GM21717 (cell line): ENCODE data around the gene HOXD12.
A peak's percentile ranks its signal among the peaks of the same experiment; 100 is the strongest.

ENCODE experiments used
- ATAC-seq: cut with Tn5 transposase; IDR thresholded peaks from one replicate; pipeline ENCODE4 v1.9.1; 2021; ENCODE audit warnings: mild to moderate bottlenecking, moderate library complexity; ENCODE audit not compliant: unreplicated experiment

The HOXD12 gene

DNA sequence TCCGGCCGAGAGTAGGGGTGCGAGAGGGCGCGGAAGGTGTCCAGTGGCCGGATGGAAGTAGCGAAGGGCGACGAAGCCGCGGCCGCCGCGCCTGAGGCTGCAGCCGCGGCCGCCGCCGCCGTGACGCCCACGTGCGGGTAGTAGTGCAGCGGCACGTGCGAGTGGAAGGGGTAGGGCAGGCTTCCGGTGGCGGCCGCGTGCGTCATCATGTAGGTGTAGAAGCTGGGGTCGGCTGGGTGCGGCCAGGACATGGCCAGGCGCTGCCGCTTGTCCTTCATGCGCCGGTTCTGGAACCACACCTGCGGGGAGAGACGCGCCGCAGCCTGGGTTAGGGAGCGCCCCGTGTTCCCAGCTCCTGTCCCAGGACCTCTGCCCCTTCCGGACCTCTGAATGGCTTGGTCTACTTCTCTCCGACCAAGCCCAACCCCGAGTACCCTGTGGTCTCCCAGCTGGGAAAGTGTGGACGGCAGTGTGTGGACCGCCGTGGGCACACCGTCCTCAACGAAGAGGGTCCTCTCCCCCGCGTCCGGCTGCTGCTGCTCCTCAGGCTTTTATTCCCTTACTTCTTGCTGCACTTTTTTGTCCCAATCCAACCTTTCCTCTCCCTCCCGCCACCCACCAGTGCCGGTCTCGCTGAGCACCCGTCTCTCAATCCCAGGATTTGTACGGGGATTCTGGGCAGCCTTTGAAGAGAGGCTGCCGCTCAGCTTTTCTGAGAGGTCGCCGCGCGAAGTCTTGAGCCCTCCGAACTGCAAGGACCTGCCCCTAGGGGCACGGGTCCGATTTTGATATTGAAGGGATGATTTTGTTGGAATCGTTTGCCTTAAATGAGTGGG is 18.8 kb upstream of the HOXD12 start:
- ATAC-seq, result no peak

DNA sequence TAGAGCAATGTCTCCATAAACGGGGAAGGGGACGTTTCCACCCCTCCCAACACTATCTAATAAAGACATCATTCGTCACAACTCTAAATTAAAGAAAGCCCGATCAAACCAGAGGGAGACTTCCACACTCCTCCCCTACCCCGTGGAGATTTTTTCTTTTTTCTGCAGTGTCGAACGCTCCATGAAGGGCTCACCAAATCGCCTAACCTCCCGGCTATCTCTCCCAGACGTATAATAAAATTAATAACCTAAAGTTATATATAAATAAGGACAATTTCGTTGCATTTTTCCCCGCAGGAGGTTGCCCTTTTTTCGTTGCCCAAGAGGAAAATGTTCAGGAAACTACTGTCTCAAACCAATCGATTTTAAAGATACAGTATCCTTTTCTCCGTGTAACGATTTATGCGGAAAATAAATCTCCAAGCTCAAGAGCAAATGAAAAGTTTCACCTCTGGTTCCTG is 18.2 kb upstream of the HOXD12 start:
- ATAC-seq, result no peak

DNA sequence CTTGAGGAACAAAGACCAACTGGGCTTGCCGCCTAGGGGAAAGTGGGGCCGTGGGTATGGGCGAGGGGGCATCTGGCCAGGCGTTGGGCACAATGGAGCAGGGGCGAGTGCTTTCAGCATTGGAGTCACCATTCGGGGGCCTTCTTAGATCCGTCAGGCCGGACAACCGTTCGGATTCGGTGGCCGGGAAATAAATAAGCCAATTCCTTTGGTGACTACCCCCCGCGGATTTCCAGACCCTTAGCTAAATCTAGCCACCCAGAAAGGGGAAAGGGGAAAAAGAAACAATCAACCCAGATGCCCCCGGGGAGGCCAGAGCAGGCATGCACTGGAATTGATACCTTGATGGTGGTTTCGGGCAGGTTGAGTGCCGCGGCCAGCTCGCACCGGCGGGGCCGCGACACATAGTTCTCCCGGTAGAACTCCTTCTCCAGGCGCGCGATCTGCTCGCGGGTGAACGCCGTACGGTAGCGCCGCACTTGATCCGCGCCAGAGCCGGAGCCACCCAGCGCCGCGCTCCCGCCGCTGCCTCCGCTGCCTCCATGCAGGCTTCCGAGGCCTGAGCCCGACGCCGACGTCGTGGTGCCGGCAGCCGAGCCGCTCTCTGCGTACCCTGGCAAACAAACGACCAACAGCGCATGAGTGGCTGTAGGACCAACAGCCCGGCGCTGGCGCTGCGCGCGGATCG is 17.6 kb upstream of the HOXD12 start:
- ATAC-seq, result no peak

DNA sequence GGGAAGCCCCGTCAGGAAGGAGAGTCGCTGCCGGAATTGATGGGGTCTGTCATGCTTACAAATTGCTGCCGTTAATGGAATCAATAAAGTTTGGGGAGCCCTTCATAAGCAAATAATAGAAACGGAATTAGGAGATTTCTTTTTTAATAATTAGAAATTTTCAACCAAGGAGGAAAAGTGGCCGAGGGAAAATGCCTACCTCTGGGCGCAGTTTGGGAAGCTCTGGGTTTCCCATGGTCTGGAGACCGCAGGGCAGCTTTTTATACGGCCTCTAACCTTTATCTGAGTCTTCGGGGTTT is 17.1 kb upstream of the HOXD12 start:
- no peak for ATAC-seq

DNA sequence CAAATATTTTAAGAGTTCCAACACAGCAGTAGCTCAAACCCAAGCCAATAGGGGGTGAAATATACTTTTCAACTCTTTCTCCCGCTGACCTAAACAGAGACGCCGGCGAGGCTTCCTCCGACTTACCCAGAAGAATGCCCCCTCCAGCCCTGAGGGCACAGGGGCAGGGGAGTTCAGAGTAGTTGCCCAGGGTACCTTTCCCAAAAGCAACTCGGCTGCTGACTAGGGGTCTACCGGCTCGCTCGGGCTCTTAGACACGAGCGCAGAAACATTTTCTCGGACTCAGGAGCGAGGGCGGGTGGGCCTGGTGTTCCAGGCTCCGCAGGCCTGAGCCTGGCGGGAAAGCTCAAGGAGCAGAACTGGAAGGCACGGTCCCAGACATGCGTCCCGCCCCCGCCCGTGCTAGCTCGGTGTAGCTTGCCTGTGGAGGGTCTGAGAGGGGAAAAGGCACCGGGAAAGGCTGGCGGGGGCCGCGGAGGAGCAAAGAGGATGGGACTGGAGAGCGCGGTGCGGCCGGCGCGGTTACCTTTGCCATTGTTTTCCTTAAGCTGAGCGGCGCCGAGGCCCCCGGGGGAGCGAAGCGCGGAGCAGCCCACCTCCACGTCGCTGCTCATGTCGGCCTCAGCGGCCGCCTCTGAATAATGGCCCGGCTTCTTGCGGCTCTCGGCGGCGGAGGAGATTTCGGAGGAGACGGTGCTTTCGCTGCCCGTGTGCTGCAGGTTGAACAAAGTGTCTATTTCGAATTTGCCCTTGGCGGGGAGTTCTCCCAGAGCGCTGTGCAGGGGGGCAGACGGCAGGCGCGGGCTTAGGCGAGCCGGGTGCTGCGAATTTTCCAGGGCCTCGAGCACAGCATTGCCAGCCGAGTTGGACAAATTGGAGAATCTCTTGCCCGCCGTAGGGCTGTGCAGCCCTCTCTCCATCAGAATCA is 16.5 kb upstream of the HOXD12 start:
- no peak for ATAC-seq

DNA sequence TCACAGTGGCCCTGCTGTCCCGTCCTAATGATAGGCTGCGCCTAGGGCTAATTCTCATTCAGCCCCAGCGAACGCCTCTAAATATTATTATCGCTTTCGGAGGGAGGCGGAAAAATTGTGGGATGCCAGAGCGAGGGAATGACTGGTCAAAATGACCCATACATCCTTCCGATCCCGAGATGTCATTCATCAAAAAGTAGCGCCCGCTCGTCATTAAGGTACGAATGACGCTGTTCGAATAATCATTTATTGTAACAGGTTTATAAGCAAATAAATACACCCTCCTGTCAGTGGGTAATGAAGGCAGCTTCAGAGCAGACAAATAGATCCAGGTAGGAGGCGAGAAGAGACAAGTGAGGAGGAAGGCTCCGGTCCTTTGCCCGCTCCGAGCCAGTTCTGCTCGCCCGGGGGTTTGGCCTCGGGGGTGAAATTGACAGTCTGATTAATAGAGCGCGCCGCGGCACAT is 15.8 kb upstream of the HOXD12 start, which contains the start of gene EVX2:
TSS of gene EVX2 (minus strand) at position 167 of the 466 bp plus-strand sequence. CDS start 186 bp downstream, outside the sequence.
- ATAC-seq, result no peak

DNA sequence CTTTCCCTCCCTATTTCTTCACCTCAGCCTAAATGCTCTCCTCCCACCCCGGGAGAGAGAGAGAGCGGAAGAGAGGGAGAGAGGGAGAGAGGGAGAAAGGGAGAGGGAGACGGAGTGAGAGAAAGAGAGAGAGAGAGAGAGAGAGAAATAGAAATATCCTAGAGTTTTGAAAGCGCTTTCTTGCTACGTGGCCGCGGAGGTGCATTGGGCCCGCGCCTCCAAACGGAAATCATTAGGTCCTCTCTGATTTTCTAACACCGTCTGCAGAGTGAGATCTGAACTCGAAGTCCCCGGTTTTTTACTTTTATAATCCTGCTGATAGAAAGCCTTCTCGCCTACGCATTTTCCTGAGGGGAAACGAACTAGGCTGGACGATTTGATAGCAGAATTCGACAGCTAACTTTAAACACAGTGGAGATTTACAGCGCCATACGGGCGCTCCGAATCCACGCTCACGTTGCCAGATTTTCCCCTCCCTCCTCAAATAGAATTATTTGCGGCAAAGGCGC is 14.9 kb upstream of the HOXD12 start:
- ATAC-seq, result no peak

DNA sequence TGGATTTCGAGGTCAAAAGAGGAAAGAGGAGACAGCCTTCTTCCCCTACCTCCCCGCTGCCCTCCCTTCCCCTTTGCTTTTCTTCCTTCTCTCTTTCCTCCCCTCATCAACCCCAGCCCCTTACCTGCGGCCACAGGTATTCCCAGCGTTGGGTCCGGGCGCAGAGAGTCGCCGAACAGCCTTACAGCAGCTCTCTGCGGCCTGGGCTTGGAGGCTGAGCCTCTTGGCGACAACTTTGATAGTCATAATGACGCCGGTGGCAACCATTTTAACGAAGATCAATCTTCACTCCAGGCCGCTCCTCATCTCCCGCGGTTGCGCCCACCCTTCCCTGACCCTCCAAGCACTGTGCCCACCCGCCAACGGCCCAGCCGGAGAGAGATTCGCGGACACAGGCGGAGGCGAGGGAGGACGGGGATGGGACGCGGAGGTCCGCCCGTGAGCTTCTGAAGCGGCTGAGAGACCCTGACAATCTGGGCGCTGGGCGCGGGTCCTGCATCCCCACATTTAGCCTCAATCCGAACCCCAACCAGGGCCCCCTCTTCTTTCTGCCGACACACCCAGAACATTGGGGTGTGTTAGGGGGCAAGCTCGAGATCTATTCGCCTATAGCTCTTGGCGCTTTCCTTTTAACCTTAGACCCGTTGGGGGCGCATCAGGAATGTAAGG is 14.3 kb upstream of the HOXD12 start:
- ATAC-seq, result no peak

DNA sequence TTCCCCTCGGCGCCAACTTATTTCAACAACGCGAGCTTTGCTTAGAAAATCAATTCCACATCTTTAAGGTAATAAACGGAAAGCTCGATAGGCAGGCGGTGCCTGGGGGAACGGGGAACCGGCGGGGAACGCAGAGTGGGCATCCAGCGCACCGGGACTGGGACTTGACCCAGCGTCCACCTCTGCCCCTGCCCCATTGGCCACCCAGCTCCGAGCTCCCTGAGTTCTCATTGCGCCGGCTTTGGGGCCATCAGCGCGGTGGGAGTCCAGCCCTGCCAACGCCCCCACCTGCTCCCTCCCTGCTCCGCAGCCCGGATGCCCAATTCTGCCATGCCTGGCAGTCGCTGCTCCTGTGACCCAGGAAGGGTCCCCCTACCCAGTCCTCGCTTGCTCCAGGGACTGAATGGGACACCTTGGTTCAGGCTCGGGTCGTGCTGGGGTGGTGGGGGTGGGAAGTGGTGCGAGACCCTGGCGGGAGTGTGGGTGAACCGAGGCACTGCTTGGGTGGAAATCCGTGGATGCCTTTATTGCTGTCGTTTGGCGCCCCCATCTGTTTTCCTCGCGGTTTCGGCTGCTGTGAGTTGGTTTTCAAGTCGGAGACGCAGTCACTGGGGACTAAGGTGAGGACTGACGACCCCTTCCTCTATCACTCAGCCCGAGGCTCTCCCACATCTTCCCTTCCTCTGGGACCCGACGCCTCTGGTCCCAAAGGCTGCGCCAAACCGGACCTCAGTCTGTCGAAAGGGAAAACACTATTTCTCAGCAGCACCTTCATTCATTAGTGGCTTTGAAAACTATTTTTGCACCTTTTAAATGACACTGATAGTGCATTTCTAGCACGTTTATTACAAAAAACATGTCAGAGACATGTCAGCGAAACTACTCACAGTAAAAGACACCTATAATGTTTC is 13.5 kb upstream of the HOXD12 start:
- ATAC-seq, result no peak

DNA sequence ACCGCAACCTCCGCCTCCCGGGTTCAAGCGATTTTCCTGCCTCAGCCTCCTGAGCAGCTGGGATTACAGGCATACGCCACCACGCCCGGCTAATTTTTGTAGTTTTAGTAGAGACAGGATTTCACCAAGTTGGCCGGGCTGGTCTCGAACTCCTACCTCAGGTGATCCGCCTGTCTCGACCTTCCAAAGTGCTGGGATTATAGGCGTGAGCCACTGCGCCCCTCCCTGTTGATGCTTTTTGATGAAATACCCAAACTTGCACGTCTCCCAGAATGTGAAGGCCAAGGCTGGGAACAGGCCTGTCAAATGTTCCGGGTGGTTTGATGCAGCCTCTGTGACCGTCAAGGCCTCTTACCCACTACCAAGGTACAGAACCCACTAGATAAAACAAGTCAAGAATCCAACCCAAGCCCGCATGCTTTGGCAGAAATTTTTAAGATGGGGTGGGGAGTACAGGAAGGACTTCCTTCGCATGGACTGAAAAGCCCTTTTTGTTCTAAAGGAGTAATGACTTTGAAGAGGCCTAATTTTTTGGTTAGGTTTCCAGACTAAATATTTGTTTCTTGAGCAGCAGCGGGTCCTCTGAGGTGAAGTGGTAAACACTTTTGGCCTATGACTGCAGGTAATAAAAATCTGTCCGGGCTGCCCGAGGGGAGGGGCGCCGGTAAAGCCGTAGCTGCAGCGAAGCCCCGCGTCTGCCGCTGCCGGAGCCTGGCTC is 12.1 kb upstream of the HOXD12 start:
- no peak for ATAC-seq

DNA sequence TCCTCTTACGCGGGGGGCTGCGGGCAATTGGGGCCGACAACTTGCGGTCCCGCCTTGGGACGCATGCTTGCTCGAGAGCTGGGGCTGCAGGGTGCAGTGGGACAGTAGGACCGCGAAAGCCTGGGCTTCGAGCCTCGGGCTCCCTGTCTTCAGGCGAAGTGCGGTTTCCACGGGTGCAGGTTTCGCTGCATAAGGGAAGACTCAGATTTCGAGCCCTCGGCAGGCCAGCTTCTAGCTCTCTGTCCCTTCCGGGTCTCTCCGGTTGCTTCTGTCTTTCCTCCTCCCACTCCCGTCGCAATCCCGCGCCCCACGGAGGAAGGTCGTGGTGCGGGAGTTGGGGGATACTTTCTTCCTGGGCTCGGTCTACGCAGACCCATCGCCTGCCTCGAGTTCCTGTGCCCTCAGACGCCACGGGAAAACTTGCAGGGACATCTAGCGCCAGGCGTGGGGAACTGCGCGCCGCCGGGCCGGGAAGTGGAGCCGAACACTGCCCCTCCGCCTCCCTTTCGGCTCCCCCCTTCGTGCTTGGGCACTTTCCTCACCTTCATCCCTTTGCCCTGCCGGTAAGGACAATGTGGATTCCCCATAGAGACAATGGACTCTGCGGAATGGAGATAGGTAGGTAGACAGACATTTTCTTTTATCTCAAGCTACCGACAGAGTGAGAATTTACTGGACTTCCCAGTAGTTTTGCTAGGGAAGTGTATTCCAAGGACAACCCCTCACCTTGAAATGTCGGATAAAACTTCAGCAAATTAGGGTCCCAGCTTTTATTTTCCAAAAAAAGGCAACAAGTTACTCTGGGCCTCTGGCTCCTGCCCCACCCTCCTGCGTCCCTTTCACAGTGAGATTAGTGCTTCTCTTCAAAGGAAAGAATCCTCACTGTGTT is 11.3 kb upstream of the HOXD12 start:
- peak; percentile 66 for ATAC-seq

DNA sequence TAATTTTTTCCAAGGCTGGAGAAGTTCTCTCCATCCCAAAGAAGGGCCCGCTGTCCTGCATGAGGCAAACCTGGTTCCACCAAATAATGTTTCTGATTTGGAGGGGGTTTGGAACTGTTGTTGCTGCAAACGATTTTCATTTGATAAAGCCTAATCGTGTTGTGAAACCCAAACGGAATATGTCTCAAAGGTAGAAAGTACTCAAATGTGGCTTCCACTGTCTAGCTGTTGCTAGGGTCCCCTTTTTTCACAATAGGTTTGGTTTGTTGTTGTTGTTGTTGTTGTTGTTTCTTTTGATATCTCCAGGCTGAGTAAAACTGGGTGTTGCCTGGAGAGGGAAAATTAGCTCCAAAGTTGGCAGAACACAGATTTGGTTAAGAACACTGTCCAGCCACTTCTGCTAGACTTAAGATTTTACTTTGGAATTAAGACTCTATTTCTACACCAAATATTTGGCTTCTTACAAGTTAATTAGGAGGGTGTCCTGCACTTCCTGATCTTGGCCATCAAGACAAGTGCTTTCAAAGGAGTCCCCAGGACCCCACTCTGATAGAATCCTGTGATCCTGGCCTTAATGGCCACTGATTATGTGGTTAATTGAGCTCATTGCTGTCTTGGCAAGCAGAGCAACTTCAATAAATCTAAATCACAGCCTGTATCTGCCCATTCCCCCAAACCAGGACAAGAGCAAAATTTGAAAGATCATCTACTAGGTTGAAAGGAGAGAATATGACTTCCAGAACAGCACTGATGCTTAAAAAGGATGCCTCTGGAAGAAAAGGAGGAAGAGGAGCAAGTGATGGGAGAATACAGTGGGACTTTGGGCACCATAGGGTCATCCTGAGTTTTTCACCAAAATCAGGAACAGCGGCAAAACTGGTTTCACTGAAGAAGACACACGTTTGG is 10.4 kb upstream of the HOXD12 start:
- ATAC-seq, result no peak

DNA sequence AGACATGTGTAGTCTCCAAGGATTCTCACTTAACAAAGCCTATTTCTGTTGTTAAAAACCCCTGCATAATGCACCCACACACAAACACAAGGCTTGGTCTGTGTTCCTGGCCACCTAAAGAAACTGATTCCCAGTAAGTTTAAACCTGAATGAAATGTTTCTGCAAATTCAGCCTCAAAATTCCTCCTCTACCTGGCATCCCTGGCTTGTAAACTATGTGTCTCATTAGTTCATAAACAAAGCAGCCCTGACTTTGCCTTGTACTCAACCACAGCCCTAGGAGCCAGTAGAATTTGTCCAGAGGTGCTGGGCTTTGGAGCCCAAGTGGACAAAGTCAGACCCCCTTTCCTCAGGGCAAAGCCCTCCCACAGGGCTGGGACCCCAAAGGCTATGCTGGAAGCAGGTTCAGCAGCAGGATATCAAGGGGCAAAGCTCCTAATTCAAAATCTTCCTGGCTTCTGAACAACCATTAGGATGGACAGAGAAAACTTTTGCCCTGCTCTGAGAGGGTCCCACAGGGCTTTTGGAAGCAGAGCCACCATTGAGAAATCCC is 9.7 kb upstream of the HOXD12 start:
- ATAC-seq, result no peak

DNA sequence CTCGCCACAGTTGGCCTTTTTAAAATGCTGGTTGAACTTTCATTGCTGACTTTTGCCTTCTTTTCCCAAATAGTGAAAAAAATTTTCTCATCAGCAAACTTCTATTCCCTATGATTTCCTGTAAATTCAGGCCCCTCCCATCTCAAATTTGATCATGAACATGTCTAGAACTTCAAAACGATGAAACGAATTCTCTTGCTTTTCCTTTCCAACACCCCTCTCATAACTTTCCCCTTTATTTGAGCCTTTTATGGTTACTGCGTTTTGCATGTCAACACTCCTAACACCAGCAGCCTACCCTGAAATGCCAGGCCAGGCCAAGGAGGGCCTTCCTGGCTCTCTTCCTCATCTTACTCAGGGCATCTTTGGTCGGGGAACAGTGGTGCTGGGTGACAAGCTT is 8.7 kb upstream of the HOXD12 start:
- ATAC-seq, result no peak

DNA sequence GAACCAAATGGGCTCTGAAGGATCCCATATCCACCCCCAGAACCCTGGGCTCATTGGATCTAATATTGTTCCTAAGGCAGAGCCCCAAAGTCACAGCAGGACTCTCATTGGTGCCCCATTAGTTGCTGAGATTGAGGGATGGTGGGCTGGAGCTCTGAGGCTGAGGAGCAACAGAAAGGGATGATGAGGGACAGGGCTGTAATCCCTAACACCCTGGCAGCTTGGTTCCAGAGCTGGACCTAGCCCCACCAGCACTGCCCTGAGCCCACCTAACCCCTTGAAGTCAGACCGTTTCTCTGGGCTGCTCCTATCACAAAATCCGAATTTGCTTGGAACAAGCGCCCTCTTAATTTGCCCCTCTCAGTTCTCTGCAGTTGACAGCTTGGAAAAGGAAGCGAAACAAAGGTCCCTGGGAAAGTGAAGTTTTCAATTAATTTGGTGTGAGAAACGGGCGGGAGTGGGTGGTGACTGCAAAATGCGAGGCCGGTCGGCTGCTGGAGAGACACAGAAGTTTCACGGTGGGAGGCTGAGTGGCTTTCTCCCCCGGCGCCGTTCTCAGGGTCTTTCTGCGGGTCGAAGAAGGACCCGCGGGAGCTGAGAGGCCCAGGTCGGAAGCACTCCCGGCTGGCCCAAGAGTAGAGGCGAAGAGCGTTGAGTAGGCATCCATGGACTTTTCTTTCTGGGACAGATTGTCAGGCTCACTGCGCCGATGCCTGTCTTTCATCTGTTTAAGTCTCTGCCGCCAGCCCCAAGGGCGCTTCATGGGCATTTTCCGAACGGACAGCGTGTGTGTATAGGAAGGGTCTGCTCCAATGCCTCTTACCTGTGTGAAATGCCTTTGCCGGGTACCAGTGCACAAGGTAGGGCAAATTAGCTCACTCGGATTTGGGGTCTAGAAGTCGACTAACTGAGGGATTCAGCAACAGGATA is 8.0 kb upstream of the HOXD12 start:
- no peak for ATAC-seq
